ENCODE results near the gene FNIP2.
"Not testable (repeated sequence)": the region's sequence is repeated elsewhere in the genome, so short reads cannot be mapped to it uniquely, and the experiment has no call there.

The FNIP2 gene

GRCh38 chr4:158814207-158814606, 45.4 kb downstream of the FNIP2 start:
- no peak for DNase-seq (ENCODE audit: low read depth in 2 of 2)

GRCh38 chr4:158814636-158815330, 46.0 kb downstream of the FNIP2 start:
- no peak for DNase-seq (ENCODE audit: low read depth in 2 of 2)

- DNase-seq (ENCODE audit: low read depth in 2 of 2): no peak
Measured at GRCh38 chr4:158816955-158817354, 48.1 kb downstream of the FNIP2 start.

GRCh38 chr4:158817562-158818296, 48.9 kb downstream of the FNIP2 start:
- no peak for DNase-seq (ENCODE audit: low read depth in 2 of 2)

- DNase-seq (ENCODE audit: low read depth in 2 of 2): no peak
Measured at GRCh38 chr4:158818560-158819140, 49.8 kb downstream of the FNIP2 start.

DNA sequence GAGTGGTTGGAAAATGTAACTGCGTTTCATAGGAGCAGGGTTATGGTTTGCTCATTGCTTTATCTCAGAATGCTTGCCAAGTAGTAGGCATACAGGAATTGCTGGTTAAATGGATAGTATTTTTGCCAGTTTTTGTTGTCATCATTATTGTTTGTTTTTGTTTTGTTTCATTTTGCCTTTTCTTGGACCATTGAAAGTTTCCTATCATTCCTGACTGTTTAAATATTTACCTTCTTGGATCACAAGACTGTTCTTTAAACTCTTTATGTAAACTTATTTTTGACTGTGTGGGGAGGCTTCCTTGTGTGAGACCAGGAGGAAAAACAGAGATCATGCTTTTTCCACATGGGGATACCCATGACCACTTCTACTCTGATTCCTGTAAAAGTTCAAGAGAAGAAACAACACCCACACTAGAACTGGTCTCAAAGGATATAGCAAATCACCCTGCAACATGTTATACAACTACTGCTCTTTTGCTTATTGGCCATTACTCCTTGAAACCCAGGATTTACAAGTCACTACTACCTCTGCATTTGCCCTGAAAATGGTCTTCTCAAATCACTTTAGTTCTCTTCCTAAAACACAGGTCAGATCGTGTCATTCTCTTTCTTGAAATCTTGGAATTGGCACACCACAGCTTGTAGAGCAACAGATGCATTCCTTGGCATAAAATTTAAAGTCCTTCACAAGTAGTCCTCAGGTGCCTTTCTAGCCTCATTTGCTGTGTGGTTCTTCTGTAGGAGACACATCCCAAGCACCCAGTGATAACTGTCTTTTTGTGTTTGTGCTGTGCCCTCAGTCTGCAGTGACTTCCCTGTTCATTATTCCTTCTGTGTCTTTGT, 51.3 kb downstream of the FNIP2 start:
- no peak for DNase-seq (ENCODE audit: low read depth in 2 of 2)

- DNase-seq (ENCODE audit: low read depth in 2 of 2): no peak
Measured at GRCh38 chr4:158821228-158821971, 52.6 kb downstream of the FNIP2 start.

DNA sequence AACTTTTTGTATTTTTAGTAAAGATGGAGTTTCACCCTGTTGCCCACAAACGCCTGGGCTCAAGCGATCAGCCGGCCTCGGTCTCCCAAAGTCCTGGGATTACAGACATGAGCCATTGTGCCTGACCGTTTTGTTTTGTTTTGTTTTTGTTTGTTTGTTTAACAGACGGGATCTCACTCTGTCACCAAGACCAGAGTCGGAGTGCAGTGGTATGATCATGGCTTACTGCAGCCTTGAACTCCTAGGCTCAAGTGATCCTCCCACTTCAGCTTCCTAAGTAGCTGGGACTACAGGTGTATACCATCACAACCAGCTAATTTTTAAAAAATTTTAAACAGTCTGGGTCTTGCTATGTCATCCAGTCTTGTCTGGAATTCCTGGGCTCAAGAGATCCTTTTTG, 53.5 kb downstream of the FNIP2 start:
- DNase-seq (ENCODE audit: low read depth in 2 of 2): no peak

DNA sequence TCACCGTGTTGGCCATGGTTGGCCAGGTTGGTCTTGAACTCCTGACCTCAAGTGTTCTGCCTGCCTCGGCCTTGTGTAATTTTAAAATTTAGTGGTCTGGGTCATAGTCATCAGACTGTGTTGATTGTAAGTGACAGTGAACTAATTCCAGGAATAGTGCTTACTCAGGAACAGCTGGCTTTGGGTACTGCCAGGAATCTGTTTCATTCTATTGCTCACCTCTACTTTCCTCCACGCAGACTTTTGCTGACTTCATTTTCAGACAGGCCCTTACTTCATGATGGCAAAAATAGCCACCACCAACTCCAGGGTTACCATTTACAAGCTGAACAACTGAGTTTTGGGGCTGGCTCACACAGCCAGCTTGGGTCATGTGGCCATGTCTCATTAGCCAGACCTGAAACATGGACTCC, 54.6 kb downstream of the FNIP2 start:
- peak in 1 of 2 donors; percentile 19 for DNase-seq (ENCODE audit: low read depth in 2 of 2)

DNA sequence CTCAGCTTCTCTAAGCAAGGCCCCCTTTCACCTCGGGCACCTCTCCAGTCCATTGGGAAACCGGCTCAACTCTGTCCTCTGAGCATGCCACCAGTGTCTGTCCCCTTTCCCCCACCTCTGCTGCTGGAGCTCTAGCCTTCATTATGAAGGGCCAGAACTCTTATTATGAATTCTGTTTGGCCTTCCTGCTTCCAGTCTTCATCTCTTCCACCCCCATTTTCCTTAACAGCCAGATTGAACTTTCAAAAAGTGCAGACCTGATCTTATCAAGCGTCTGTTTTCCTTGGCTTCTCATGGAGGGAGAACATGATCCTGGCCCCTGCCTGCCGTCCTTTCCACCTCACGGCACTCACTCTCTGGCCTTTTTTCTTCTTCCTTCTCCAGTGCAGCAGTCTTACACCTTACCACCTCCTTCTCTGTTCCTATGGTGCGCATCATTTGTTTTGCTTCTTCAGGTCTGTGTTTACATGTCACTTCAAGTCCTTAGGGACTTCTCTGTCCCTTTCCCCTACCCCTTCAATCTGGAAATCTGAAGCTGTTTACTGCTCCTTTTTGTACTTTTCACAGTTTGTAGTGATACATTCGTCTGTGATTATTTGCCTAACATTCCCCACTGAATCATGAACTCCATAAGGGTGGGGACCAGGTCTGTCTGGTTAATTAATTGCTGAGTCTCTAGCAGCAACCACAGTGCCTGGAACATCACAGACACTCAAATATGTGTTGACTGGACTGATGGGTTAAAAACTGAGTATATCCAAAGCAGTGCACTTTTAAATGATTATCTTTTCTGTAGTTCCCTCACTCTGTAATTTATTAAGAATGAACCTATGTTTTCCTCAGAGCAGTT, 55.8 kb downstream of the FNIP2 start:
- DNase-seq (ENCODE audit: low read depth in 2 of 2): no peak

GRCh38 chr4:158825433-158826036, 56.7 kb downstream of the FNIP2 start:
- DNase-seq (ENCODE audit: low read depth in 2 of 2): no peak

DNA sequence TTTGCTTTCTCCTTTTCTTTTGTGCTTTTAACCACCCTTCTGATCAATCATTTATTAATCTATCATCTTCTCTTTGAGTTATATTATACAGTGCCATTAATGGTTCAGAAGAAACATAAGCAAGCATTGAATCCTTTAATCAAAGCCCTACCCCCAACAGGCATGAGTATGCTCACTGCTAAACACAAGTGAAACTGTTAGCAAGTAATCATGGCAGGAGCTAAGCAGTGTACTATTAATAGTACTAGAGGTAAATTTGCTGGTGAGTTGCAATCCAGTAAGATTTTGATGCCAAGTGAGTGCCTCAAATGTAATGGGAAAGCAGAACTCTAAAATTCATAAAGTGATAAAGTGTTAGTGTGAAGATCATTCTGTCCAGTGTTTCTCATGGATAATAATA, 57.2 kb downstream of the FNIP2 start:
- no peak for DNase-seq (ENCODE audit: low read depth in 2 of 2)

- DNase-seq (ENCODE audit: low read depth in 2 of 2): no peak
Measured at GRCh38 chr4:158826882-158827281, 58.1 kb downstream of the FNIP2 start.

- DNase-seq (ENCODE audit: low read depth in 2 of 2): no peak
Measured at GRCh38 chr4:158827543-158827981, 58.7 kb downstream of the FNIP2 start.

DNA sequence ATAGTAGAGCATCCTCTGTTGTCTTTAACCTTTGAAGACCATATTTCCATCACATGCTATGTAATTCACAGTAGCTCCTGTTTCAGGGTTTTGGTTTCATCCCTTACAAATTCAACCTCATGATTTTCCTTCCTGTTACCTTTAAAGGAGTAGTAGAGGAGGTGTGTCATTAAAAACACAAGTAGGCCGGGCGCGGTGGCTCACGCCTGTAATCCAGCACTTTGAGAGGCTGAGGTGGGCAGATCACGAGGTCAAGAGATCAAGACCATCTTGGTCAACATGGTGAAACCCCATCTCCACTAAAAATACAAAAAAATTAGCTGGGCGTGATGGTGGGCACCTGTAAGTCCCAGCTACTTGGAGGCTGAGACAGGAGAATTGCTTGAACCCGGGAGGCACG, 59.3 kb downstream of the FNIP2 start:
- not testable (repeated sequence) for DNase-seq (ENCODE audit: low read depth in 2 of 2)

DNA sequence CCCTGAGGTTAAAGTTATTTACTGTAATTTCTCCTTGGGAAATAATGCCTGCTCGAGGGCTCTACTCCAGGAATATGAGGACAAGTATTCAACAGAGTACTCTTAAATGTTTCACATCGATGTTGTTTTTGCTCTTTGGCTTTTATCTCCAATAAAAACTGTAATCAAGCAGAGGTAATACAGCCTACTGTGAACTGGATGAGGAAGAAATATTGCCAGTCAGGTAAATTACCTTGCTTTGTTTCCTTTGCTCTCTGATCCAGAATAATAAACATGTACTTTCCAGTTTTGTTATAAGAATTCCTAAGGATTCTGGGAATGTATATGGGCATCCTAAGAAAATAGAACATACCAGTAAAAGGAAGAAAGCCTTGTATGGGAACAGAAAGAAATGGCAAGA, 60.4 kb downstream of the FNIP2 start:
- no peak for DNase-seq (ENCODE audit: low read depth in 2 of 2)

- no peak for DNase-seq (ENCODE audit: low read depth in 2 of 2)
Measured at GRCh38 chr4:158833602-158834001, 64.8 kb downstream of the FNIP2 start.

- DNase-seq (ENCODE audit: low read depth in 2 of 2): no peak
Measured at GRCh38 chr4:158835226-158836001, 66.6 kb downstream of the FNIP2 start.

DNA sequence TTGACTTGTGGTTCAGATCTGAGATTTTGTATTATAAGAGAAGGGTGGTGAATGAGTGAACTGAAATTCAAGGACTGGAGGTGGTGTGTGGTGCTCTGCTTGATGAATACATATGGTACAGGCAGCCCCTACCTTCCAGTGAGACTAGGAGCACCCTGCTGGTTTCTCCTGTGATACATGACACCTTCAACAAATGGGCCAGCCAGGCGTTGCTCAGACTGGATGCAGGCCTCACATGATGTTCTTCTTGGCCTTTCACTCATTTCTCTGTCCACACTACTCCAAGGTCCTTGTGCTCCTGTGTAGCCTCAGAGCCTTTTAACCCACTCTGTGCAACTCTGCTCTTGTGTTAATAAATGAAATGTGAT, 67.2 kb downstream of the FNIP2 start:
- no peak for DNase-seq (ENCODE audit: low read depth in 2 of 2)

Measured in stimulated activated CD4-positive, alpha-beta T cell treated with anti-CD3 and anti-CD28 coated beads, Interleukin-15, amount 100 ng/mL, for 48 hours (primary cell).